ENCODE data around the gene AMZ1.

- TF ChIP-seq, protein P1, sequence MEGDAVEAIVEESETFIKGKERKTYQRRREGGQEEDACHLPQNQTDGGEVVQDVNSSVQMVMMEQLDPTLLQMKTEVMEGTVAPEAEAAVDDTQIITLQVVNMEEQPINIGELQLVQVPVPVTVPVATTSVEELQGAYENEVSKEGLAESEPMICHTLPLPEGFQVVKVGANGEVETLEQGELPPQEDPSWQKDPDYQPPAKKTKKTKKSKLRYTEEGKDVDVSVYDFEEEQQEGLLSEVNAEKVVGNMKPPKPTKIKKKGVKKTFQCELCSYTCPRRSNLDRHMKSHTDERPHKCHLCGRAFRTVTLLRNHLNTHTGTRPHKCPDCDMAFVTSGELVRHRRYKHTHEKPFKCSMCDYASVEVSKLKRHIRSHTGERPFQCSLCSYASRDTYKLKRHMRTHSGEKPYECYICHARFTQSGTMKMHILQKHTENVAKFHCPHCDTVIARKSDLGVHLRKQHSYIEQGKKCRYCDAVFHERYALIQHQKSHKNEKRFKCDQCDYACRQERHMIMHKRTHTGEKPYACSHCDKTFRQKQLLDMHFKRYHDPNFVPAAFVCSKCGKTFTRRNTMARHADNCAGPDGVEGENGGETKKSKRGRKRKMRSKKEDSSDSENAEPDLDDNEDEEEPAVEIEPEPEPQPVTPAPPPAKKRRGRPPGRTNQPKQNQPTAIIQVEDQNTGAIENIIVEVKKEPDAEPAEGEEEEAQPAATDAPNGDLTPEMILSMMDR (conservative IDR thresholded peaks at IDR 0.05 in 1 of 2, IDR thresholded peaks at IDR 0.05 in 1 of 2; ENCODE audit: low read depth in 1 of 2, low read length in 2 of 2): no peak
- TF ChIP-seq EZH2 (IDR thresholded peaks at IDR 0.05; ENCODE audit: low read length, missing control alignments): no peak
Measured at GRCh38 chr7:2680256-2680655, 7.7 kb upstream of the AMZ1 start.
